ENCODE data around the gene SLC1A5. TPM values are rescaled to one million over a fixed set of nuclear protein-coding genes. Genes with fewer than 3 reads are reported as not detected.
"Not testable (repeated sequence)": the region's sequence is repeated elsewhere in the genome, so short reads cannot be mapped to it uniquely, and the experiment has no call there.

The SLC1A5 gene
- total RNA-seq, 6 experiments from 2014 or later: 1.8 to 8.0 (median 4.4) TPM

DNA sequence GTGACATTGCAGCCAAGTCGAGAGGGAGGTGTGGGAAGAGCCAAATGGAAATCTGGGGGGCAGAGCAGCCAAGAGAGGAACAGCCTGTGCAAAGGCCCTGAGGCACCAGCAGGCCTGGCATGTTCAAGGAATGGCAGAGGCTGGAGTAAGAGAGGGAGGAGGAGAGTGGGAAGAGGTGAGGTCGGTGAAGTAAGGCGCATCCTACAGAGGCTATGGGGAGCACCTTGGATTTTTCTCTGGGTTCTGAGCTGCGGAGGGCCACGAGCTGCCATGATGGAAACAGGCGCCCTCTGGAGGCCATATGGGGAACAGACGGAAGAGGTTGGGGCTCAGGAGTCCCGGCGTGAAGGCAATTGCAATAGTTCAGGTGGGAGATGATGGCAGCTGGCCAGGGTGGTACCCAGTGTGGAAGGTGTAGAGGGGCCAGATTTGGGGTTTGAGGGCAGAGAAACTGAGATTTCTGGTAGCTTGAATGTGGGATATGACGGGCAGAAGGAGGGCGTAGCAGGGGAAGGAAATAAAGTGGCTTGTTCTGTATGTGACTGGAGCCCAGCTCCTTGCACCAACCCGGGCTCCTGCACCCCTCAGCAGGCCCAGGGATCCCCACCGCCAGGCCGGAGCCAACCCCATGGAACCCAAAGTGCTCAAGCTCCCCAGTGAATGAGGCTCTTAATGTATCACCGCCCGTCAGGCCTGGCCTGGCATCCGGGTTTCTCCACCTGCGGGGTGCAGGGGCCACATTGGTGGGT lies 21.7 kb downstream of the SLC1A5 start:
- WGBS (ENCODE audit: insufficient coverage, low coverage, low lambda C conversion rate, missing lambda C conversion rate): 26% methylated on average over 10 of the region's 18 CpGs
- no peaks in the 10 kb centered on the region for H3K36me3 ChIP-seq
- no peak overlapping the region for H3K27ac ChIP-seq
- peaks cover 0 to 6% (median 0%) of the 10 kb centered on the region in 4 donors for H3K4me1 ChIP-seq
- DNase-seq (no peak), ATAC-seq (peak; percentile 23 to 56 (median 46))
- no peak overlapping the region for H3K4me3 ChIP-seq
- H3K27me3 ChIP-seq: no peaks in the 10 kb centered on the region
- intact Hi-C loops (cut with DNase I): no loop called here
- no peaks in the 10 kb centered on the region for H3K9me3 ChIP-seq
- TF ChIP-seq POLR2A (IDR thresholded peaks at IDR 0.05): no peak
- TF ChIP-seq, protein P1, sequence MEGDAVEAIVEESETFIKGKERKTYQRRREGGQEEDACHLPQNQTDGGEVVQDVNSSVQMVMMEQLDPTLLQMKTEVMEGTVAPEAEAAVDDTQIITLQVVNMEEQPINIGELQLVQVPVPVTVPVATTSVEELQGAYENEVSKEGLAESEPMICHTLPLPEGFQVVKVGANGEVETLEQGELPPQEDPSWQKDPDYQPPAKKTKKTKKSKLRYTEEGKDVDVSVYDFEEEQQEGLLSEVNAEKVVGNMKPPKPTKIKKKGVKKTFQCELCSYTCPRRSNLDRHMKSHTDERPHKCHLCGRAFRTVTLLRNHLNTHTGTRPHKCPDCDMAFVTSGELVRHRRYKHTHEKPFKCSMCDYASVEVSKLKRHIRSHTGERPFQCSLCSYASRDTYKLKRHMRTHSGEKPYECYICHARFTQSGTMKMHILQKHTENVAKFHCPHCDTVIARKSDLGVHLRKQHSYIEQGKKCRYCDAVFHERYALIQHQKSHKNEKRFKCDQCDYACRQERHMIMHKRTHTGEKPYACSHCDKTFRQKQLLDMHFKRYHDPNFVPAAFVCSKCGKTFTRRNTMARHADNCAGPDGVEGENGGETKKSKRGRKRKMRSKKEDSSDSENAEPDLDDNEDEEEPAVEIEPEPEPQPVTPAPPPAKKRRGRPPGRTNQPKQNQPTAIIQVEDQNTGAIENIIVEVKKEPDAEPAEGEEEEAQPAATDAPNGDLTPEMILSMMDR (IDR thresholded peaks at IDR 0.05): peak; percentile 49 to 58 (median 57)

DNA sequence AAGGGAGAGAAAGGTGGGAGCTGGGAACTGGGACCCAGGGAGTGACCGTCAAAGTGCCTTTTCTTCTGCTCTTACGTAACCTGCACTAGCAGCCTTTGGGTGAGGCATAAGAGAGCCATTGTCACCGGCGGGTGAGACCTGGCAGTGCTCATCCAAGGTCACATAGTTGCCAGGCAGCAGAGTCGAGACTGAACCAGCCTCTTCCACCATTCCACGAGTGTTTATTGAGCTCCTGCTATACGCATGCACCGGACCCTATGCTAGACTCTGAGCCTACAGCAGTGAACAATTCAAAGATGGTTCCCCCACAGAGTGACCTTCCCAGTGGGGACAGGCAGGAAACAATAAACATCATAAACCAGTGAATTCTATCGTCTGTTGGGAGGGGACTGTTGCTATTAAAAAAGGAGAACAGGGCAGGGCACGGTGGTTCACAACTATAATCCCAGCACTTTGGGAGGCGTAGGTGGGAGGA lies 23.5 kb downstream of the SLC1A5 start:
- intact Hi-C loops (cut with DNase I): no loop called here
- DNase-seq: no peak
- TF ChIP-seq POLR2A (IDR thresholded peaks at IDR 0.05): no peak
- TF ChIP-seq, protein P1 (IDR thresholded peaks at IDR 0.05): no peak
- Histone ChIP-seq H3K27me3 (no peaks in the 10 kb centered on the region), H3K36me3 (no peaks in the 10 kb centered on the region), H3K4me1 (peaks cover 0 to 7% (median 0%) of the 10 kb centered on the region in 4 donors), H3K9me3 (no peaks in the 10 kb centered on the region), H3K4me3 (no peak overlapping the region), H3K27ac (no peak overlapping the region)
- peak; percentile 54 to 59 (median 56) for ATAC-seq
- 66% methylated on average over 6 of the region's 11 CpGs for WGBS (ENCODE audit: insufficient coverage, low coverage, low lambda C conversion rate, missing lambda C conversion rate)

DNA sequence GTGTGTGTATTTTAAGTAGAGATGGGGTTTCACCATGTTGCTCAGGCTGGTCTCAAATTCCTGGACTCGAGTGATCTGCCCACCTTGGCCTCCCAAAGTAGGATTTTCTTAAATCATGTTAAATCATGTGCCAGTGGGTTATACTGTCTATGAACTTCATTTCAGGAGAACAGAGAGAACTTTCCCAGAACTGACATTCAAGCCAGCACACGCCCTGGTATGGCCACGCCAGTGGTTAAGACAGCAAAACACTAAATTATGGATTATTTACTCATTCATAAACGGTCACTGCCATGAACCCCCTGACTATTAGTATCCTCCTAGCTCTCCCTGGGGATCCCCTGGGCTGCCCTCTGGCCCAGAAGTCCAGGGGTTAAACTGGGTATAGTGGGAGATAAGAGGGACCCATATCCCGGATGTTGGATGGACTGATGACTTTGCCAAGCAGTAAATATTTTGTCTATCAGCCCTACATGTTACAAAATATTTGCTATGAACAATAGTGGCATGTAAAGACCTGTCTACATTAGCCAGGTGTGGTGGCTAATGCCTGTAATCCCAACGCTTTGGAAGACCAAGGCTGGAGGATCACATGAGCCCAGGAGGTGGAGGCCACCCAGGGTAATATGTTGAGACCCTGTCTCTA lies 26.0 kb downstream of the SLC1A5 start:
- no peak for ATAC-seq
- Histone ChIP-seq H3K9me3 (no peaks in the 10 kb centered on the region), H3K27ac (no peak overlapping the region), H3K4me3 (no peak overlapping the region), H3K36me3 (no peaks in the 10 kb centered on the region), H3K27me3 (no peaks in the 10 kb centered on the region), H3K4me1 (peaks cover 0 to 12% (median 0%) of the 10 kb centered on the region in 4 donors)
- TF ChIP-seq, protein P1 (IDR thresholded peaks at IDR 0.05): no peak
- TF ChIP-seq POLR2A (IDR thresholded peaks at IDR 0.05): no peak
- DNase-seq: no peak
- 67% methylated on average over 4 of the region's 6 CpGs for WGBS (ENCODE audit: insufficient coverage, low coverage, low lambda C conversion rate, missing lambda C conversion rate)
- intact Hi-C loops (cut with DNase I): no loop called here

DNA sequence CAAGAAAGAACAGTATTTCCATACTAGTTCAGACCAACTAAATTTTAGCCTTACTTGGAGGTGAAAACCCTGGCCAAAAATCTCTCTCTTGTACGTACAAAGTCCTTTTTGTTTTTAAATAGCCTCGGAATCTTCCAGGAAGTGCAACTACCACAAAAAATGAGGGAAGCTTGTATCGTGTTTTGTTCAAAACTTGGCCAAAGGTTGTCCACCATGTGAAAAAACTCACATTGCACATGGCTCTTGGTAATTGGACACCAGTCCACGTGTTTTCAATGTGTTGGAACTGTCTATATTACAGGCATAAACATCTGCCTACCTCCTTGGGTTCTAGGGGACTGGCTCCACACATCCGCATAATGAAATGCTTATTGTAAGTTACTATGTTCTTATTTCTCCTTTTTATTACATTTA lies 27.0 kb downstream of the SLC1A5 start:
- no peaks in the 10 kb centered on the region for H3K9me3 ChIP-seq
- intact Hi-C loops (cut with DNase I): no loop called here
- peak overlapping the region in 1 of 3 donors; percentile 36 for H3K27ac ChIP-seq
- no peaks in the 10 kb centered on the region for H3K36me3 ChIP-seq
- H3K4me3 ChIP-seq: no peak overlapping the region
- H3K27me3 ChIP-seq: no peaks in the 10 kb centered on the region
- peaks cover 0 to 12% (median 0%) of the 10 kb centered on the region in 4 donors for H3K4me1 ChIP-seq
- ATAC-seq (peak in 2 of 4 donors; percentile 23 to 72), DNase-seq (no peak)
- WGBS (ENCODE audit: insufficient coverage, low coverage, low lambda C conversion rate, missing lambda C conversion rate): 33% methylated on average over 5 of the region's 5 CpGs
- TF ChIP-seq POLR2A (IDR thresholded peaks at IDR 0.05): no peak
- TF ChIP-seq, protein P1 (IDR thresholded peaks at IDR 0.05): no peak

DNA sequence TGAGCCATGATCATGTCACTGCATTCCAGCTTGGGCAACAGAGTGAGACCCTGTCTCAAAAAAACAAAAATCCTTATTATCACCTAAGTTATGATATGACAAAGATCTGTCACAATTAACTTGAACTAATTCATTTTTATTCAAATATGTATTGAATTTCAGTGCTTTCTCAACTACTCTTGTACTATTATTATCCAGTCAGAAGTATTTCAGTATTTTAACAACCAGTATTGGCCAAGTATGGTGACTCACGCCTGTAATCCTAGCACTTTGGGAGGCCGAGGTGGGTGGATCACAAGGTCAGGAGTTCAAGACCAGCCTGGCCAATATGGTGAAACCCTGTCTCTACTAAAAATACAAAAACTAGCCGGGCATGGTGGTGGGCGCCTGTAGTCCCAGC lies 27.5 kb downstream of the SLC1A5 start:
- peaks cover 0 to 12% (median 0%) of the 10 kb centered on the region in 4 donors for H3K4me1 ChIP-seq
- intact Hi-C loops (cut with DNase I); H3K4me3 ChIP-seq; H3K27ac ChIP-seq; H3K9me3 ChIP-seq; ATAC-seq; H3K27me3 ChIP-seq; H3K36me3 ChIP-seq; DNase-seq: not testable (repeated sequence)
- 63% methylated on average over 4 of the region's 4 CpGs for WGBS (ENCODE audit: insufficient coverage, low coverage, low lambda C conversion rate, missing lambda C conversion rate)
